Astrocyte (in vitro differentiated cells and primary cell): Measurements from ENCODE around the gene ARPP19.

Experiments
- CTCF ChIP-seq: IDR thresholded peaks from 2 replicates; pipeline ENCODE4 v1.5.1; 2011; ENCODE audit warnings: low read depth, mild to moderate bottlenecking, inconsistent platforms, low read length, moderate library complexity; ENCODE audit not compliant: insufficient read depth
- EZH2 ChIP-seq: IDR thresholded peaks from 2 replicates; pipeline ENCODE4 v1.6.1; 2012; ENCODE audit warnings: mild to moderate bottlenecking, low read length, inconsistent platforms; ENCODE audit not compliant: insufficient read depth

GRCh38 chr15:52529940-52530339, 38.9 kb downstream of the ARPP19 start:
- no peak for TF ChIP-seq CTCF
- no peak for TF ChIP-seq EZH2
